HG03354 (cell line): Measurements from ENCODE around the gene OTUD7B.

Experiments
- ATAC-seq: cut with Tn5 transposase; IDR thresholded peaks from one replicate; pipeline ENCODE4 v1.9.1; 2021; ENCODE audit warnings: mild to moderate bottlenecking; ENCODE audit not compliant: unreplicated experiment, poor library complexity, severe bottlenecking

The OTUD7B gene

GRCh38 chr1:150006881-150007421 is 3.6 kb downstream of the OTUD7B start:
- no peak for ATAC-seq

- ATAC-seq: no peak
Measured at GRCh38 chr1:150005606-150006005, 4.9 kb downstream of the OTUD7B start.

GRCh38 chr1:150003801-150004200 is 6.7 kb downstream of the OTUD7B start:
- ATAC-seq: no peak

- ATAC-seq: no peak
Measured at GRCh38 chr1:150002217-150002616, 8.3 kb downstream of the OTUD7B start.

GRCh38 chr1:150001415-150001814 is 9.1 kb downstream of the OTUD7B start:
- ATAC-seq: no peak

- peak; percentile 74 for ATAC-seq
Measured at GRCh38 chr1:149997585-149998262, 12.8 kb downstream of the OTUD7B start.

GRCh38 chr1:149995927-149996326 is 14.6 kb downstream of the OTUD7B start:
- ATAC-seq: no peak

- no peak for ATAC-seq
Measured at GRCh38 chr1:149993764-149994163, 16.8 kb downstream of the OTUD7B start.

GRCh38 chr1:149993181-149993580 is 17.3 kb downstream of the OTUD7B start:
- ATAC-seq: no peak

GRCh38 chr1:149987297-149987595 is 23.3 kb downstream of the OTUD7B start:
- no peak for ATAC-seq

- ATAC-seq: no peak
Measured at GRCh38 chr1:149986486-149987296, 23.8 kb downstream of the OTUD7B start.

- no peak for ATAC-seq
Measured at GRCh38 chr1:149979972-149980540, 30.5 kb downstream of the OTUD7B start.

- no peak for ATAC-seq
Measured at GRCh38 chr1:149979245-149979971, 31.1 kb downstream of the OTUD7B start.

- ATAC-seq: no peak
Measured at GRCh38 chr1:149978547-149979023, 31.9 kb downstream of the OTUD7B start.

- no peak for ATAC-seq
Measured at GRCh38 chr1:149977345-149977744, 33.2 kb downstream of the OTUD7B start.

- no peak for ATAC-seq
Measured at GRCh38 chr1:149972547-149972946, 38.0 kb downstream of the OTUD7B start.

GRCh38 chr1:149967646-149968045 is 42.9 kb downstream of the OTUD7B start:
- no peak for ATAC-seq

- no peak for ATAC-seq
Measured at GRCh38 chr1:149967041-149967440, 43.5 kb downstream of the OTUD7B start.

- no peak for ATAC-seq
Measured at GRCh38 chr1:149966405-149966804, 44.1 kb downstream of the OTUD7B start.

GRCh38 chr1:149965440-149965839 is 45.1 kb downstream of the OTUD7B start:
- no peak for ATAC-seq
